ENCODE results near the gene CD44. TPM values are rescaled to one million over a fixed set of nuclear protein-coding genes. Genes with fewer than 3 reads are reported as not detected.
"Not testable (repeated sequence)": the region's sequence is repeated elsewhere in the genome, so short reads cannot be mapped to it uniquely, and the experiment has no call there.

CD44 gene
- total RNA-seq (11.2 and 41.3 TPM in 2 replicates), polyA plus RNA-seq (8.5 and 32.7 TPM in 2 replicates)

- peak within 1 kb of the TSS; percentile 54 for H3K4me3 ChIP-seq
- H3K4me1 ChIP-seq (ENCODE audit: low read depth), result peaks cover 3% of the 10 kb centered on the region
- H3K9me3 ChIP-seq (ENCODE audit: low read depth), result no peaks in the 10 kb centered on the region
- no peak within 1 kb of the TSS for H3K27ac ChIP-seq
- H3K27me3 ChIP-seq, result peaks cover 31% of the 10 kb centered on the region
- no peak for TF ChIP-seq CTCF (IDR thresholded peaks at IDR 0.05; ENCODE audit: low read depth, low read length)
- DNase-seq (ENCODE audit: low read depth in 1 of 2, low spot score in 1 of 2), result peak; percentile 42 to 62
- H3K36me3 ChIP-seq, result no peaks in the 10 kb centered on the region
These were observed at the start of gene CD44 for GRCh38 chr11:35138943-35139721. Gene CD44 (plus strand): TSS chr11:35139171. CDS start chr11:35139304, 133 bp downstream.

- no peak for DNase-seq (ENCODE audit: low read depth in 1 of 2, low spot score in 1 of 2)
- H3K27me3 ChIP-seq, result no peaks in the 10 kb centered on the region
- no peaks in the 10 kb centered on the region for H3K36me3 ChIP-seq
- H3K4me3 ChIP-seq, result no peak overlapping the region
- no peaks in the 10 kb centered on the region for H3K4me1 ChIP-seq (ENCODE audit: low read depth)
- no peaks in the 10 kb centered on the region for H3K9me3 ChIP-seq (ENCODE audit: low read depth)
- H3K27ac ChIP-seq, result no peak overlapping the region
- no peak for TF ChIP-seq CTCF (IDR thresholded peaks at IDR 0.05; ENCODE audit: low read depth, low read length)
These were observed 49.3 kb upstream of the CD44 start for GRCh38 chr11:35089666-35090065.

- H3K4me1 ChIP-seq (ENCODE audit: low read depth), result no peaks in the 10 kb centered on the region
- H3K36me3 ChIP-seq, result no peaks in the 10 kb centered on the region
- H3K27me3 ChIP-seq, result no peaks in the 10 kb centered on the region
- H3K27ac ChIP-seq, result no peak overlapping the region
- no peak for DNase-seq (ENCODE audit: low read depth in 1 of 2, low spot score in 1 of 2)
- no peak overlapping the region for H3K4me3 ChIP-seq
- no peak for TF ChIP-seq CTCF (IDR thresholded peaks at IDR 0.05; ENCODE audit: low read depth, low read length)
- H3K9me3 ChIP-seq (ENCODE audit: low read depth), result no peaks in the 10 kb centered on the region
These were observed 48.8 kb upstream of the CD44 start for GRCh38 chr11:35090125-35090524.

- not testable (repeated sequence) for H3K4me3 ChIP-seq; DNase-seq (ENCODE audit: low read depth in 1 of 2, low spot score in 1 of 2)
These were observed 48.0 kb upstream of the CD44 start for GRCh38 chr11:35090991-35091390.

GRCh38 chr11:35096723-35097122 lies 42.2 kb upstream of the CD44 start:
- Histone ChIP-seq H3K36me3 (no peaks in the 10 kb centered on the region), H3K27me3 (no peaks in the 10 kb centered on the region), H3K27ac (no peak overlapping the region), H3K9me3 (ENCODE audit: low read depth) (no peaks in the 10 kb centered on the region), H3K4me3 (no peak overlapping the region), H3K4me1 (ENCODE audit: low read depth) (no peaks in the 10 kb centered on the region)
- TF ChIP-seq CTCF (IDR thresholded peaks at IDR 0.05; ENCODE audit: low read depth, low read length), result no peak
- no peak for DNase-seq (ENCODE audit: low read depth in 1 of 2, low spot score in 1 of 2)

More at GRCh38 chr11:35090991-35091390, 48.0 kb upstream of the CD44 start:
- H3K9me3 ChIP-seq (ENCODE audit: low read depth); H3K27me3 ChIP-seq; H3K27ac ChIP-seq; H3K4me1 ChIP-seq (ENCODE audit: low read depth); H3K36me3 ChIP-seq: not testable (repeated sequence)

GRCh38 chr11:35097814-35098455 lies 41.0 kb upstream of the CD44 start:
- no peak for DNase-seq (ENCODE audit: low read depth in 1 of 2, low spot score in 1 of 2)
- no peak overlapping the region for H3K4me3 ChIP-seq
- H3K27ac ChIP-seq, result no peak overlapping the region
- no peaks in the 10 kb centered on the region for H3K9me3 ChIP-seq (ENCODE audit: low read depth)
- no peak for TF ChIP-seq CTCF (IDR thresholded peaks at IDR 0.05; ENCODE audit: low read depth, low read length)
- no peaks in the 10 kb centered on the region for H3K27me3 ChIP-seq
- H3K4me1 ChIP-seq (ENCODE audit: low read depth), result no peaks in the 10 kb centered on the region
- no peaks in the 10 kb centered on the region for H3K36me3 ChIP-seq

All from cardiac muscle cell (in vitro differentiated cells and primary cell).